Stimulated activated CD8-positive, alpha-beta memory T cell treated with anti-CD3 and anti-CD28 coated beads, Interleukin-12 subunit alpha, Interleukin-12 subunit beta, amount 100 ng/mL, for 4 hours (primary cell): ENCODE measurements around the gene MNT.

Source experiments
- DNase-seq: peaks from one replicate; pipeline ENCODE4 v3.0.0-alpha.2; 2020; ENCODE audit warnings: low read depth

The MNT gene

DNA sequence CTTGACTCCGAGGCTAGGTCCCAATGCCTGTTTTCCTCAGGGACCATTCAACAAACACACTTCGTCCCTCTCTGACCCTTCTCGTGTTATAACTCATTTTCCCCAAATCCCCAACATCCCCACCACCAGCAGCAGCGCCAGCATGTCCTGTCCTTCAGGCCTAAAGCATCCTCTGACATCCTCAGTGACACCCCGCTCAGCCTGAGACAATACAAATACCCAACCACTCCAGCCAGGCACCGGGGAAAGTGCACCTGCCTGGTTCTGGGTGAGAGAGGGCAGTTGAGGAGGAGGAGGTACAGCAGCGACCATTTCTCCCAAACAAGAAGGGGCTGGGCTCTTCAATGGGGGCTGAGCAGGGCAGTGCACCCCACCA is 4.7 kb downstream of the MNT start:
- DNase-seq = no peak

DNA sequence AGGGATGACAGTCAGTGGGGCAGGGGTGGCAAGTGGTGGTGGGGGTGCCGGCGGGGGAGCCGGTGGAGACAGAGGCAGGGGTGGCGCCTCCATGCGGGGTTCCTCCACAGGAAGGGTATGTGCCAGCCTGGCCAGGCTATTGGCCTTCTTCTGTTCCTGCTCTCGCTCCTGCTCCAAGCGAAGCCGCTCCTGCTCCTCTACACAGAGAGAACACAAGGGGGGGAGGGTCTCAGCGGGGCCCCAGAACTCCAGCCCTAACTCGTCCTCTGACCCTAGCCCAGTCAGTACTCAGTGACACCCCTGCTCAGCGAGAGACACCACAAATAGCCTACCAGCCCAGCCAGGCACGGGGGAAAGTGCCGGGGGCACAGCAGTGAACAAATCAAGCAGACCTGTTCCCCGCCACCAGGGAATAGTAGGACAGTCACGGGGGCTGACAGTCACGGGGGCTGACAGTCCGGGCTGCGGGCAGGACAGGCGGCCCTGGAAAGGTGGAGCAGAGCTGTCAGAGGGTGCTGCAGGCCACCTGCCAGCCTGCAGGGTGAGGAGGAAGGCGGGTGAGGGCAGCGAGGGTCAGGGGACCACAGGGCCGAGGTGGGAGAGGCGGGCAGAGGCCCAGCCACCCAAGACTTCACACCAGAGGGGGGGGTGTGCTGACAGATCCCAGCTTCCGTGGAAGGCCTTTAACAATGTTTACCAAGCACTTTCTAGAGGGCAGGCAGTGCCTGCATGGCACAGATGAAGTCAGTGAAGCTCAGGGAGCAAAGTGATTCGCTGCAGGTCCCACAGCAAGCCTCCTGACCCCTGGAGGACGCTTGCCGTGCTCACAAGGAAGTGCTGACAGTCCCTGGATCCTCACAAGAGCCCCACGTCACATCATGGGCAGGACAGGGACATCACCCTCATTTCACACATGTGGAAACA is 5.3 kb downstream of the MNT start:
- DNase-seq = no peak

DNA sequence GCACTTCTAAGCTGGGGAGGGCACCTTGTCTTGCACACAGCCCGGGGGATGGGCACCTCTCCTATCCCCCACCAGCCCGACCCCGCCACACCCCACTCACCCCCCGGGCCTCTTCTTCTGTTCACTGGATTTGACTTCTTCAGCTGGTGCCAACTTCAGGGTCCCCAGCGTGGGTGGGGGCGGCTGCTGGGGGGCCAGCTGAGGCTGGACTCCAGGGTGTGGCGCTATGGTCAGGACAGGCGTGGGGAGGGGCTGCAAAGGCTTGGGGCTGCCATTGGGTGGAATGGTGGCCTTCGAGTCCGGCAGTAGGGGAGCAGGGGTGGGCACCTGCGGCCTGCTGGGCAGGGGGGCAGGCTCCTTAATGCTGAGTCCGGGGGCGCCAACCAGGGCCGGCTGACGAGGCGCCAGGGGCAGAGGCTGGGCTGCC is 6.1 kb downstream of the MNT start:
- DNase-seq = no peak

DNA sequence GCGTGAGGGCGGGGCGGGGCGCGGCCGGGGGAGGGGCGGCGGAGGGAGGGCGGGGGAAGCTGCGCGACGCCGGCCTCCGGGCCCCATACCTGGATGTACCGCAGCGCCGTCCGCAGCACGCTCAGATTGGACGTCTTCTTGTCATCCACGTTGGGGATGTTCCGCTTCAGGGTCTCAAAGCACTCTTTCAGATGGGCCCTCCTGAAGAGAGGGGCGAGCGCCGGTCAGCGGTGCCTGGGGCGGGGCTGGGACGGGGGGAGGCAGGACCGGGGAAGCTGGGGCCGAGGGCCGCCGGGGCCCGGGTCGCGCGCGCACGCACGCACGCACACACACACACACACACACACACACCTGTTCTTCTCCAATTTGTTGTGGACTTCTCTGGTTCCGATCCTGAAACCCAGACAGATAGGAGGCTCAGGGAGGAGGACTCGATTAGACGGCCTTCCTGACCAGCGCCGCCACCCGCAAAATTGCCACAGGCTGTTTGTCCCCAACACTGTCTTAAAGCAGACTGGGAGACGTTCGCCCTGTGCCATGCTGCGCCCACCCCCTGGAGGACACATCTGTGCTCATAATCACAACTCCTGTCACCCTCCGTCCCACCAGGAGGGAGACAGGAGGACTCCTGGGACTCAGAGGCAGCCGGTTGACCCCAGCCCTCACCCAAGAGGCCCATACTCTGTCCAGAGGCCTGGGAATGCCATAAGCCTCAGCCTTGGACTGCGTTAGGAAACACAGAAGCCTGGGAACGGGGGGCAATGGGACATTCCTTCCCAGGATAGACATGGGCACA is 6.7 kb downstream of the MNT start:
- DNase-seq = no peak

DNA sequence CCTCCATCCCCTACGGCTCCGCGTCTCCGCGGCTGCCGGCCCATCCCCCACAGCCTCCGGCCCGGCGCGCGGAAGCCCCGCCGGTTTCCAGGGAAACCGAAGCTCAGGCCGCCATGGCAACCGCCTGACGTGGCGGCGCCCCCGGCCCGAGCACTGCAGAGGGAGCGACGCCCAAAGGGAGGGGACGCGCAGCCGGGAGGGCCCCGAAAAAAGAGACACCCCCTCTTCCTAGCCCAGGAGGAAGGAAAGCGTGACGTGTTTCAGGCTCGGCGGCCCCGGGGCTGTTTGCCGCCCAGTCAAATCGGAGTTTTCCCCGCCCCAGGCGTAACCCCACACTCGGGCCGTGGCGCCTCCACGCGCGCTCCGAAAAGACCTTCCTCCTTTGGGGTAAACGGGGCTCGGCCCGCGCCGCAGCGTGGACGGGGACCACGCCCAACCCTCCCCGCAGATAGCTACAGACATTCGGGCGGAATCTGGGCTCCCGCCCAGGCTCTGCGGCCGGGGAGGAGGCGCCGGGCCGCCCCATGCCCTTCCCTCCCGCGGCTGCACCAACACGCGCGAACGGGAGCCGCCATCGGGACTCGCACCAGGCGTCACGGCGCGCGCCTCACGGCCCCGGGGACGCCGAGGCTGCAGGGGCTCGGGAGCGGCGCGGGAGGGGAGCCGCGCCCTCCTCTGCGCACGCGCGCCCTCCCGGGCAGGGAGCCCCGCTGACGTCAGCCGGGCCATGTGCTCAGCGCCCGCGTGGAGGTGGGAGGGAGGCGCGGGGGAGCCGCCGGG is 7.5 kb downstream of the MNT start:
- peak; percentile 88 for DNase-seq

DNA sequence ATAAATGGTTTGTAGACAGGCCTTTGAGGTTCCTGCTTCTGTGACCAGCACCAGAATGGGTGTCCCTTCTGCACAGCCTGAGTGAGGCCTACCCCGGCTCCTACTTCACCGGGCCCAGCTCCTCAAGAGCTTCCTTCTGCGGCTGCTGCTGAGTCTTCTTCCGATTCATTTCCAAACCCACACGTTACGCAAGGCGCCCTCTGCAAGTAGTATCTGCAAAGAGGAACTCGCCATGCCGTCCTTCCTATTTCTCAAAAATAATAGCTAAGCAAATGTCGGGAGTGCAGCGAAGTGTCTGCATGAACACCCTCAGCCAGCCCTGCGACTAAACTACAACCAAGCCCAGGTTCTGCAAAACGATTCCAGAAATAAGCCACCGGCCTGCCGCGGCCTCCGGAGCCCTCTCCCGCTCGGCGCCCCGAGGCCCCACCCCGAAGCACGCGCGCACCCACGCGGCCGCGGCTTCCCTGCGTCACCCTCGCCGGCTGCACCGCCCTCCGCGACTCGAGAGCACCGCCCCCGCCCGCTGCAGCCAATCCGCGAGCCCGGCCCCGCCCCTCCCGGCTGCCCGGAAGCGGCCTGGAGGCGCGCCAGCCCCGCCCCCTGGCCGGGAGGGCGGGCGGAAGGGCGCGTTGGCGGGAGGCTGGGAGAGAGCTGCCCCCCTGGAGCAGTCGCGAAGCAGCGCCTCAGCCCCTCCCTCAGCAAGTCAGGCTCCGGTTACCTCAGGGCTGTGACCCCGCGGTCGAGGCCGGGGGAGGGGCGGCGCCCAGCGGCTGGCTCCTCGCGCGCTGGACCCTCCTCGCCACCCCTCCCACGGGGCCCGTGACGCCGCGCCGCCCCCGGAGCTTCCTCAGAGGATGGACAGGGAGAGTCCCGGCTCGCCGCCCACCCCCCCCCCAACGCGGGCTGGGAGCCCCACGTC is 8.3 kb downstream of the MNT start:
- peak; percentile 98 for DNase-seq

DNA sequence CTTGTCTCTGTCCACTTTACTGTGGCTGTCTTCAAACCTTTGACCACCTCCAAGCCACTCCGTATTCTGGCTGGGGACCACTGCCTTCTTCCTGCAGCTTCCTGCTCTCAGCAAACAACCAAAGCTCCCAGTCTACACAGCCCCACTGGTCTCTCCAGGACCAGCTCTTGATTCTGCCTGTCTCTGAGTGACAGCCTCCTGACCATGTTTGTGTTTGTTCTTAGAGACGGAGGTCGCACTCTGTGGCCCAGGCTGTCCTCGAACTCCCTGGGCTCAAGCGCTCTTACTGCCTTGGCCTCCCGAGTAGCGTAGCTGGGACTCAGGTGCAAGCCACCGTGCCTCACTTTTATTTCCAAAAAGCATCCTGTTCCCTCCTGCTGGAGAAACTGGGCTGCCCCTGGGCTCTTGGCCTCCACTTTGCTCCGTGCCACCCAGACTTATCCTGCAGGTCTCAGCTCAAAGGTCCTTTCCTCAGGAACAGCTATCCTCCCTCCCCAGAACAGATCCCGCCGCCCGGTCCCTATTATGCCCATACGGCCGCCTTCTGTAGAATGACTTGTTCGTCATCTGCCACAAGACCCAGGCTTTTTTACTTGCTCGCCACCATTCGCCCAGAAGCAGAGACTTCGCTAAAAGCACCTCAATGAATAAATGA is 9.1 kb downstream of the MNT start:
- no peak for DNase-seq

DNA sequence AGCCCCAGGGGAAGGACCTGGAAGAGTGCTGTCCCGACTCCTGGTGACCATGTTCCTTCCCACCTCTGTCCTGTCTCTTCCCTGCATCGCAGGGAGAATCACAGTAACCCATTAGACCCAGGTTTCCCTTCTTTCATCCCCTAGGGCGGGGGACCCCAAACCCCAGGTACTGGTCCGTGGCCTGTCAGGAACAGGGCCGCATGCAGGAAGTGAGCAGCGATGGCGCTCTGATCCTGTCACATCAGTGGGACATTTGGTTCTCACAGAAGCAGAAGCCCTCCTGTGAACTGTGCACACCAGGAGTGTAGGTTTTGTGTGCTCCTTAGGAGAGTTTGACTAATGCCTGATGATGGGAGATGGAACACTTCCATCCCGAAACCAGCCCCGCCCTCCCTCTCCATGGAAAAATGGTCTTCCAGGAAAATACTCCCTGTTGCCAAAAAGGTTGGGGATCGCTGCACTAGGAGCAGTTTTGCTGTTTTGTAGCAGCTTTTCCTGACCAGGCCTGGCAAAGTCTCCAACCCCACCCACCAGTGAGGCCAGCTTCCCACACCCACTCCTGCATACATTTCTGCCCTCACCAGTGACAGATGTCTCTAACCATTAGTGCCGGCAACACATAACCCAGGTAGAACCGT is 10.5 kb downstream of the MNT start:
- no peak for DNase-seq

DNA sequence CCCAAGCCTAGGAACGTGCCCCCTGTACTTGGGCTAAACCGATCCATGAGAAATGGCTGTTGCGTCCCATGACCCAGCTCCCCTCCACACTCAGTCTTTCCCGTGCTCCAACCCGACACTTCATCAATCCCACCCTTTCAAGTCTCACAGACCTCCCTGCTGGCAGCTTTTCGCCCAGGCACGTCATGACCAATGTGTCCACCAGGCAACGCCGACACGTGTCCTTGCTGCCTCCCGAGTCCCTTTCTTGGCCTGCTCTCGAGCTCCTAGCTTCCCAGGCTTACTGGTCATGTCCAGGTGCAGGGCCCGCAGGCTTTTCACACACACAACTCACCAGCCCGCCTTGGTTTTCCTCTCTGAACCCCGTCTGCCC is 12.2 kb downstream of the MNT start:
- no peak for DNase-seq

DNA sequence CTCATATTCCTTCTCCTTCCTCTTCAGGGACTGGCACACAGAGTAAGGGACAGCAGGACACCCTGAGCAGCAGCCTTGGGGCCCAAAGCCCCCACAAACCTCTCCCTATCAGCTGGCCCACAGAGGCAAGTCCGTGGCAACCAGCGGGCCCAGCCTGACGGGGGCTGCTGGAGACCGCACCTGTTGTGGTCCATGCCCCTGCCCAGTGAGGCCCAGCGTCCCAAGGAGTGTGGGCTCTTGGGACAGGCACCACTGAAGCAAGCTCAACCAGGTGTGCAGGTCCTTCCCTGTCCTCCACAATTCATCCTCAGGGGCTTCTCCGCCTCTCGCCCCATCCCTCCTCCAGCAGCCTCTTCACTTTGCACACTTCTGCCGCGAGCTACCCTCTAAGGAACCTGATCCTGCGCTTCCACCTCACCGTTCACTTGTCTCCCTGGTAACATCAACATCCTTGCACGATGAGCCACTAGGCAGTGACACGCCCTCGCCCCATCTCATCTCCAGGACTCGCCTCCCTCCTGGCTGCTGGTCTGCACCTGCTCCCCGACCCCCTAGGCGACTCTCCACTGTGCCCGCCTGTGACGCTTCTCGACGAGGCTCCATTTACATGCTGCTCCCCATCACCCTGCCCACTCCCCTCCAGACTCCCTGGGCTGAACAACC is 12.7 kb downstream of the MNT start:
- DNase-seq = no peak

DNA sequence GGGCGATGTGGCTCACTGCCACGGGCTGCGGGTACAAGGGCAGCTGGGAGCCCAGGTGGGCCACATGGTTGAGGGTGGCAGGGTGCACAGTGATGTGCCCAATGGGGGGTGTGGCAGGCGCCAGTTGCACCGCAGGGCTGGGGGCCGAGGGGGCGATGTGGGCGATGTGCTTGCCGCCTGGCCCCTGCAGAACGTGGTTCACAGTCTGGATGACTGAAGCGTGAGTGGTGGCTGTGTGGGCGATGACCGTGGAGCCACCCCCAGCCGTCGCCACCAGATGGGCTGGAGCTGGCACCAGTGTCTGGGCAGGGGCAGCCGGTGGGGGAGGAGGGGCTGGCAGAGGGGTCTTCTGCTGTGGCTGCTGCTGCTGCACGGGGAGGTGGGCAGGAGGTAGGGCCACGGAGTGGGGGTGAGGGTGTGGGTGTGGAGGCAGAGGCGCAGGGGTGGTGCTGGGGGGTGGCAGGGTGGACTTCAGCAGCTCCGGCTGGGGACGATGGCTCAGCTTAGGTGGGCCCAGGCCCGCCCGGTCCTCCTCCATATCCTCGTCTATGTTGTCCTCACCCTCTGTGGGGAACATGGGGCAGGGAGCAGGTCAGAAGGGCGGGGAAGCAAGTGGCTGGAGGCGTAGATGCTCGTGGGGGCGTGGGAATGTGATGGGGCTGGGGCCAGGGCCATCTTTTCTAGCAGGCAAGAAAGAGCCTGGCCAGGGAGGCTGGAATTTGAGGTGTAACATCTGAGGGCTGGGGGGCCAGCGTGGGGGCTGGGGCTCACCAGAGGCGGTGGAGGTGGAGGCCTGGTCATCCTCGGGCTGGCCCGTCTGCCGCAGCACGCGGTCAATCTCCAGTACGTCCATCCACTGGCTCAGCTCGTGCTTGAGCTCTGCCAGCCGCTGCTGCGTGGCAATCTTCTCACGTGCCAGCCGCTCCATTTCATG is 13.5 kb downstream of the MNT start:
- DNase-seq = no peak

DNA sequence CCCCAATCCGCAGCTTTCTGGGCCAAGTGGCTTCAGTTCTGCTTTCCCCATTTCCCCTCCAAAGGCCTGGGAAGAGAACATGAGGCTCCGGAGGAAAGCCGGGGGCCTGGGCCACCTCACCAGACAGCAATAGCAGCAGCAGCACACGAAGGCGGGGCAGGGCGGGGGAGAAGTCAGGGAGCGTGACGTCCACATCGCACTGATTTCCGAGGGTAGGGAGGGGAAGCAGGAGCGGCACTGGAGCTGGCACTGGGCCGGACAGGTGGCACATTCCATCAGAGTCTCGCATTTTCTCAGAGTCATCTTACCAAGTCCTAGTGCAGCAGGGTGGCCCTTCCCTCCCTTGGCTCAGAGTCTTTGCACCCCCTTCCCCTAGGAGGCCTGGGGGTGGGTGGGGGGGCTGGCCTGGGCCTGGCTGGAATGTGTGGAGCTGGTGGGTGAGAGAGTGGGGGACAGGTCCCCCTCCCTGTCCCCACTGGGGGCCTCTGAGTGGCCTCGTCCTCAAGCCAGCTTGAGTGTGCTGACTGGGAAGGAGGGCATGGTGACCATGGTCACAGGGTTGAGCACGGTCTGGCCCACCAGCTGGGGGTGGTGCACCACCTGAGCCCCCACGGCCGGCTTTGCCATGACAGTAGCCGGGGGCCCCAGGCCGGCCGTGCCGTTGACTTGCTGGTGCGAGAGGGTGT is 14.3 kb downstream of the MNT start:
- DNase-seq = no peak

DNA sequence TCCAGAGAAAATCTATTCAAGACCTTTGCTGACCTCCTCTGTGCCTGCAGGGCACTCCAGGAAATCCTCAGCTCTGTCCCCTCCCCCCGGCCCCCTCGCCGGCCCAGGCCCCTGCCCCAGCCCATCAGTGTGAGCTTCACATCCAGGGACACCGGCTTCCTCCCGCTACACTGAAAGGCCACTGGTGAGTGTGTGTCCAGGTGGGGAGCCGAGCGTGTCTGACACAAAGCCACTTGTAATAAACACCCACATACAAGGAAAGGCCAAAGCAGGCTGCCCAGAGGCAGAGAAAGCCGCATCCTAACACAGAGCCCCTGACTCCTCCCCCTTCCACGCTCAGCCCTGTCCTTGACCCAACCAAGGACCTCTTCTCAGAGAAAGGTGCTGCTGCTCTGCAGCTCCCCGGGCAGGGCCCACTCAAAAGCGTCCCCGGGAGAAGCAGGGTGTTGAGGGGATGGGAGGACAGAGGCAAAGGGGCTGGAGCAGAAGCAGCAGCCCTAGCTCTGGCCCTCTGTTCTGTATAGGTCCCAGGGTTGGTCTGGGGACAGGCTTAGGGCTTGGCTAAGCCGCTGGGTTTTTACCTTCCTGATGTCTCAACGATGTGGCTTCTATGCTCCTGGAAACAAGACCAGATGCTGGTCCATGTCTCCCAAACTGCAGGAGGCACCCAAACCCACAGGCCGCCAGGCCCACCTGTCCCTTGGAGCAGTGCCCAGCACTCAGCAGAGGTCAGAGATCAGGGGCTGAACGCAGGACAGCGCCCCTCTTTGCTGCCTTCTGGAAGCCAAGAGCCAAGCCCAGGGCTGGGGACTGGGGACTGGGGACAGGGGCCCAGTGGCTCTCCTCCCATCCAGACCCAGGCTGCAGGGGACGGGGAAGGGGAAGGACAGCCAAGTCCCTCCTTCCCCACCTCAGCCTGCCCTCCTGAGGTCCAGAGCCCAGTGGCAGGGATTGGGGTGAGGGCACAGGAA is 15.3 kb downstream of the MNT start:
- no peak for DNase-seq

DNA sequence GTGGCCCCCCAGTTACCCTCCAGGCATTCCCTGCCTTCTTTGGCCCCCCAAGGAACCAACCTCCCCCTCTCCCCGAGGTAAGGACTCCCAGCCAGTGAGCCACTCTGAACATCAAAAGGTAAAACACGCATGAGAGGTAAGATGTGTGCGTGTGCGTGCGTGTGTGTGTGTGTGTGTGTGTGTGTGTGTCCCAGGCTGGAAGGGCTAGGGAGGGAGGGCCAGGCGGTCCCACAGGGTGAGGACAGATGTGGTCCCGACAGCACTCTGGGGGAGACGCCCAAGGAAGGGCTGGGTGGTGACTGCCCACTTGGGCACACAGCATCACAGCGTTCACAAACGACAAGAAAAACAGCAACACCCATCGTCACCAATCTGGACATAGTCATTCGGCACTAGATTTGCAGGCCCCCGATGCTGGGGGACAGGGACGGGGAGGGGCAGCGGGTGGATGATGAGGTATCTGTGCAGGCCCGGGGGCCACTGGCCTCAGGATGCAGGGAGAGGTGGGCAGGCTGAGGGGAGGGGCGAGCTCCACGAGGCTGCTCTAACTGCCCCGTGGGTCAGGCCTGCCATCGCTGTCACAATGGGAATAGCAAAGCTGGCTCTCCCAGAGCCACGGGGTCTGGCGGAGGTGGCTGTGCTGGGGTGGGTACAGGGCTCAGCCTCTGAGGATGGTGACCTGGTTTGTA is 16.3 kb downstream of the MNT start:
- no peak for DNase-seq

DNA sequence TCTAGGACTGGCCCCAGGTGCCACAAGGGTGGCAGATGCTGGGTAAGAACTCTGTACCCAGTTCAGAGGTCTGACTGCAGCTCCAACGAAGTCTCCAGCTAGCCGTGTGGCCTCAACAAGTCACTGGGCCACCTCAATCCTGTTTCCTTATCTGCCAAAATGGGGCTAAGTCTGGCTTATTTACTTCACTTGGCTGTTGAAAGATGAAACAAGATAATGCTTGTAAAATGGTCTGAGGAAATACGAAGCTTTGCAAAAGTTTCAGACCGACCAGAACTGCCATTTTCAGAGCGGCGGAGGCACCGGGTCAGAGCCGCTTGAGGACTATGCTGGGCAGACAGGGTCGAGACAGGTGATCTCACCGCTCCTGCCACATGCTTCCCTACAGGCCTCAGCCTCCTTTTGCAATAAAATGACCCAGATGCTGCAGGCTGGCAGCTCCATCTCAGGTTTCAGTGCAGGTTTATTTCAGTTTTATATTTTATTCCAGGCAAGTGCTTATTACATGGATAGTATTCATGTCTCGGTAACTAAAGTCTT is 17.2 kb downstream of the MNT start:
- no peak for DNase-seq
